Hindlimb muscle (tissue), 1 donor: ENCODE results near the gene MUCL3. TPM values are rescaled to one million over a fixed set of nuclear protein-coding genes. Genes with fewer than 3 reads are reported as not detected.
A peak's percentile ranks its signal among the peaks of the same experiment; 100 is the strongest.
"Not testable (repeated sequence)": the region's sequence is repeated elsewhere in the genome, so short reads cannot be mapped to it uniquely, and the experiment has no call there.

Source experiments
- DNase-seq: peaks from one replicate; pipeline ENCODE4 v3.0.0-alpha.2; 2013
- polyA plus RNA-seq: library from polyadenylated mRNA; unstranded; fragments of 120-200 nt; gene quantifications from one replicate; pipeline ENCODE4 v1.2.1, GENCODE V29; 2013; ENCODE audit not compliant: insufficient read length

MUCL3 gene, protein sequence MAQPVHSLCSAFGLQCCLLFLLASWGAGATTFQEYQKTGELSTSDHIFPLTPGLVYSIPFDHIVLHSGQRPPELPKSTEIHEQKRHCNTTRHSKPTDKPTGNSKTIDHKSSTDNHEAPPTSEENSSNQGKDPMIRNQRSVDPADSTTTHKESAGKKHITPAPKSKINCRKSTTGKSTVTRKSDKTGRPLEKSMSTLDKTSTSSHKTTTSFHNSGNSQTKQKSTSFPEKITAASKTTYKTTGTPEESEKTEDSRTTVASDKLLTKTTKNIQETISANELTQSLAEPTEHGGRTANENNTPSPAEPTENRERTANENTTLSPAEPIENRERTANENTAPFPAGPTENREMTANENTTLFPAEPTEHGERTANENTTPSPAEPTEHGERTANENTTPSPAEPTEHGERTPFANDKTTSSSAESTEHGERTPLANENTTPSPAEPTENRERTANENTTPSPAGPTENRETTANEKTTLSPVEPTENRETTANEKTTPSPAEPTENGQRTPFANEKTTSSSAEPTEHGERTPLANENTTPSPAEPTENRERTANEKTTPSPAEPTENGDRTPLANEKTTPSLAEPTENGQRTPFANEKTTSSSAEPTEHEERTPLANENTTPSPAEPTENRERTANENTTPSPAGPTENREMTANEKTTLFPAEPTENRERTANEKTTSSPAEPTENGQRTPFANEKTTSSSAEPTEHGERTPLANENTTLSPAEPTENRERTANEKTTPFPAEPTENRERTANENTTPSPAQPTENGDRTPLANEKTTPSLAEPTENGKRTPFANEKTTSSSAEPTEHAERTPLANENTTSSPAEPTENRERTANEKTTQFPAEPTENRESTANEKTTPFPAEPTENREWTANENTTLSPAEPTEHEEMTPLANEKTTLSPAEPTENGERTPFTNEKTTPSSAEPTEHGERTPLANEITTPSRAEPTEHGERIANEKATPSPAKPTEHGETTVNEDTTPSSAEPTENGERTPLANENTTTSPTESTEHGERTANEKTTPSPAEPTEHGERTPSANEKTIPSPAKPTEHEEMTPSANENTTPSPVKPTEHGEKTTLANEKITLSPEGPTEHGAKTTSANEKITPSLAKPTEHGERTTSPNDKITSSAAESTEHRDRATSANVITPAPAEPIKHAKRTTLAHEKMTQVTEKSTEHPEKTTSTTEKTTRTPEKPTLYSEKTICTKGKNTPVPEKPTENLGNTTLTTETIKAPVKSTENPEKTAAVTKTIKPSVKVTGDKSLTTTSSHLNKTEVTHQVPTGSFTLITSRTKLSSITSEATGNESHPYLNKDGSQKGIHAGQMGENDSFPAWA (N-terminal part only)
- not detected for polyA plus RNA-seq

GRCh38 chr6:30940361-30940986 is at the start of gene MUCL3:
Gene MUCL3, plus strand, starts transcription at chr6:30940973. Its CDS starts 27 bp downstream, at chr6:30941000.
- no peak for DNase-seq

- DNase-seq: no peak
Measured at GRCh38 chr6:30891450-30891723, 49.4 kb upstream of the MUCL3 start.

- no peak for DNase-seq
Measured at GRCh38 chr6:30891816-30892538, 48.8 kb upstream of the MUCL3 start.

GRCh38 chr6:30893001-30893591 is 47.7 kb upstream of the MUCL3 start:
- no peak for DNase-seq

- DNase-seq: no peak
Measured at GRCh38 chr6:30893666-30894065, 47.1 kb upstream of the MUCL3 start.

DNA sequence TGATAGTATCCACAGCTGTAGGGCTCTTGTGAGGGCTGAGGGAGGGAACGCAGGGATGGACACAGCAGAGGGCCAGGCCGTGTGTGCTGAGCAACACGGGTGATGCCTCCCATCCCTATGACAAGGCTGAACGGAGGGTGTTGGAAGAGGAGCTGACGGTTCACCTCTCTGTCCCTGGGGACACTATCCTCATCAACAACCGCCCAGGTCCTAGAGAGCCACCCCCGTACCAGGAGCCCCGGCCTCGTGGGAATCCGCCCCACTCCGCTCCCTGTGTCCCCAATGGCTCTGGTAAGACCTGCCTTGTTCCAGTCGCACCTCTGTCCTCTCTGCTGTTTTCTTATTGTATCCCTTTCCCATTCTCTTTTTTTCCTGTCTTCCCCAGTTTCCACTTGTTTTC is 46.4 kb upstream of the MUCL3 start:
- no peak for DNase-seq

GRCh38 chr6:30894935-30895334 is 45.8 kb upstream of the MUCL3 start:
- DNase-seq: no peak

DNA sequence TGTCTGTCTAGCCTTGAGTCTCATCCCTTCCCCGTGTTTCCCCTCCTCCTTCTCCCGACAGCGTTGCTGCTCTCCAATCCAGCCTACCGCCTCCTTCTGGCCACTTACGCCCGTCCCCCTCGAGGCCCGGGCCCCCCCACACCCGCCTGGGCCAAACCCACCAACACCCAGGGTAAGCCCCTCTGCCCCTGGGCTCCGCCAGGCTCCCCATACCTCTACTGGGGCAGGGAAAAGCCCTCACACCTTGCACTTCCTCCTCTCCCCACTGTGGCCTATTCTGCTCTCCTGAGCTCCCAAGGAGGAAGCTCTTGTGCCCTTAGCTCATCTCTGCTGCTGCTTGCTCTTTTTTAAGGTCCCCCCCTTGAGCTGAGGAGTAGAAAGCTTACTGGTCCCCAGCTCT is 45.4 kb upstream of the MUCL3 start:
- no peak for DNase-seq

DNA sequence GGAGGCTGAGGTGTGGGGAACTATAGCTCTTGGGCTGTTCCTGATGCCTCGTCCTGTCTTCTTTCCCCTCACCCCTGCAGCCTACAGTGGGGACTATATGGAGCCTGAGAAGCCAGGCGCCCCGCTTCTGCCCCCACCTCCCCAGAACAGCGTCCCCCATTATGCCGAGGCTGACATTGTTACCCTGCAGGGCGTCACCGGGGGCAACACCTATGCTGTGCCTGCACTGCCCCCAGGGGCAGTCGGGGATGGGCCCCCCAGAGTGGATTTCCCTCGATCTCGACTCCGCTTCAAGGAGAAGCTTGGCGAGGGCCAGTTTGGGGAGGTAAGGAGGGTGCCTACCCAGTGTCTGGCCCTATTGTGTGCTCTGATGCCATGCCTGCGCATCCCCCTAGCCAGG is 44.2 kb upstream of the MUCL3 start:
- DNase-seq: no peak

DNA sequence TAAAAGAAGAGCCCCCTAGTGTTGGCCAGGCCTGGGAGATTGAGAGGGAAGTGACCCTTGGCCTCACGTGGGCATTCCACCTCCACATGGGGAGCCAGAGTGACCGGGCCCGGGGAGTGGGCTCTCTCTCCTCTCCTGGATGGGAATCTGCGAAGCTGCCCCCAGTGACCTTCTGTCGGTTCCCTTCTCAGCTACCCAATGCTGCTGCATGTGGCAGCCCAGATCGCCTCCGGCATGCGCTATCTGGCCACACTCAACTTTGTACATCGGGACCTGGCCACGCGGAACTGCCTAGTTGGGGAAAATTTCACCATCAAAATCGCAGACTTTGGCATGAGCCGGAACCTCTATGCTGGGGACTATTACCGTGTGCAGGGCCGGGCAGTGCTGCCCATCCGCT is 42.9 kb upstream of the MUCL3 start:
- DNase-seq: no peak

GRCh38 chr6:30898750-30899360 is 41.9 kb upstream of the MUCL3 start:
- no peak for DNase-seq

- no peak for DNase-seq
Measured at GRCh38 chr6:30900863-30901417, 39.8 kb upstream of the MUCL3 start.

DNA sequence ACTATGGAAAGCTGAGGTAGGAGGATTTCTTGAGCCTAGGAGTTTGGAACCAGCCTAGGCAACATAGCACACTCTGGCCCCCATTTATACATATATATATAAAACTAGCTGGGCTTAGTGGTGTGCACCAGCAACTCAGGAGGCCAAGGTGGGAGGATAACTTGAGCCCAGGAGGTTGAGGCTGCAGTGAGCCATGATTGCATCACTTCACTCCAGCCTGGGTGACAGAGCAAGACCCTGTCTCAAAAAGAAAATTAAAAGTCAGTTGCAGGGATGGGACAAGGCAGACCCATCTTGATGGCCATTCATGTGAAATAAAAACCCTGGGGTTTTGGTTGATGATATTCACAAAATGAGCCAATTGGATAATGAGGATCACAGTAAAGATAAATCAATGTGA is 39.3 kb upstream of the MUCL3 start:
- no peak for DNase-seq

- not testable (repeated sequence) for DNase-seq
Measured at GRCh38 chr6:30902196-30902595, 38.6 kb upstream of the MUCL3 start.

DNA sequence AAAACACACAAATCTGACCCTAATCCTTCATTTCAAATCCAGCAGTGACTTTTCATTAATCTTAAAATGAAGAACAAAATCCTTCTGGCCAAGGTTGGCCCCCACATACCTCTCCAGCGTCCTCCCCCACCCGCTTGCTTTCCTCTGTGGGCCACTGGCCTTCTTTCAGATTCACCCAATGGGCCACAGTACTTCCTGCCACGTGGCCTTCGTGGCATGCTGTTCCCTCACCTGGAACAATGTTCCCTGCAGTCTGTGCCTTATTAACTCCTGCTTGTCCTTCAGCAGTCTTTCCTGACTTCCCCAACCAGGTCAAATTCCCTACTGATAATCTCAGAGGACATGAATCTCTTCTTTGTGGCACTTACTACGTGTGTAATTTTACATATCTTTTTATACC is 38.1 kb upstream of the MUCL3 start:
- DNase-seq: no peak

DNA sequence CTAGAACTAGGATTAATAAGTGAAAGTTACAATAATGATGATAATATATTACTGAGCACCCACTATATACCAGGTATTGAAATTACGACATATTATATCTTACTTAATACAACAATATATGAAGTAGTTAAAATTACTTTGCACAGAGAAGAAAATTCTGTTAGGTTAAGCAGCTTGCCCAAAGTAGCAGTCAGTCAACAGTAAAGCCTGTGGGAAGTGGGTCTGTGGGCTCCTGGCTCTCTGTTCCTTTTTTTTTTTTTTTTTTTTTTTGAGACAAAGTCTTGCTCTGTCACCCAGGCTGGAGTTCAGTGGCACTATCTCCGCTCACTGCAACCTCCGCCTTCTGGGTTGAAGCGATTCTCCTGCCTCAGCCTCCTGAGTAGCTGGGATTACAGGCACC is 37.5 kb upstream of the MUCL3 start:
- DNase-seq: no peak

DNA sequence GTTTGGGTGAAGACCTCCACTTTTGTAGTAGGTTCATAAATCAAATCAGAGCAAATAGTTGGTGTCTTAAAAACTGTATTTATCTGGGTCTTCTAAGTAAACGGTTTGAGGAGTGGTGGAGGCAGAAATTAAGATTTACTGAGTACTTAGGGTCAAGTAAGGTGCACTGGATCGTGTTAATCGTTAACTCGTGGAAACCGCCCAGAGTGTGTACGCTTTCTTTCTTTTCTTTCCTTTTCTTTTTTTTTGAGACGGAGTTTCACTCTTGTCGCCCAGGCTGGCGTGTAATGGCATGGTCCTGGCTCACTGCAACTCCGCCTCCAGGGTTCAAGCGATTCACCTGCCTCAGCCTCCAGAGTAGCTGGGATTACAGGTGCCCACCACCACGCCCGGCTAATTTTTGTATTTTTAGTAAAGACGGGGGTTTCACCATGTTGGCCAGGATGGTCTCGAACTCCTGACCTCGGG is 33.4 kb upstream of the MUCL3 start:
- DNase-seq: not testable (repeated sequence)

DNA sequence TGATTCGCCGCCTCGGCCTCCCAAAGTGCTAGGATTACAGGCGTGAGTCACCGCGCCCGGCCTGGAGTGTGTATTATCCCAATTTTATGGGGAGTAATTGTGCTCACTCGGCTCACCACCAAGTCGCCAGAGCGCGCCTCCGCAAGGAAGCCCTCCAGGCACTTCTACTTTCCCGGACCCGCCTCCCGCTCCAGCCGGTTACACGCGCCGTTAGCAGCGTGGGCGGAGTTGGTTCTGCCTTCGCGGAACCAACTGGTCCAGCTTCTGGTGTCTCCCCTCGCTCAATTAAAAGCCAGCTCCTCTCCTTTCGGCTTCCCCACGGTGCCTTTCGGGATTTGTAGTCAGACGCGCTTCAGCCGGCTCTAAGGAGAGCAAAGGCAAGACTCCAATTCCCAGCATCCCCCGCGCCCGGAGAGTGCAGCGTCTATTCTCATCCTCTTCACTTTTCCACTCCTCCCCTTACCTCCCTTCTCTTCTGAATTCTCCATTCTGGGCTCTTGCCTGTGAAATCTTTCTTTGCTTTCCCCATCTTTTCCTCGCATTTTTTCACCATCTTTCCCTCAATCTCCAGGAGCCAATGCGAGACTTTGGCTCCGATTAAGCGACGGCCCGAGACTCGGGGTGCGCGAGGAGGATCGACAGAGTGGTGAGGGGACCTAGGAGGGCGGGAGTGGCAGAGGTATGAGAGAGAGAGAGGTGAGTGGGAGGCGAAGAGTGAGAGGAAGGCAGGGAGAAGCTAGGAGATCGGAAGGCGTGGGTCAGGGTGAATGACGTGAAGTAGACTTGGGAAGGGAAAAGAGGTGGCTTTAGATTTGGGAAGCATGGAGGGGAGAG is 32.8 kb upstream of the MUCL3 start, which contains the start of gene GTF2H4:
TSS of gene GTF2H4 (plus strand) at position 450 of the 834 bp plus-strand sequence.
- DNase-seq: peak; percentile 98

GRCh38 chr6:30908700-30909099 is 32.1 kb upstream of the MUCL3 start:
- no peak for DNase-seq
